ENCODE data around the gene GRM5.

GRM5 gene

GRCh38 chr11:88831303-88831890, 234.4 kb downstream of the GRM5 start:
- DNase-seq, result no peak

- no peak for DNase-seq
Measured at GRCh38 chr11:88827018-88827676, 238.6 kb downstream of the GRM5 start.

- DNase-seq, result no peak
Measured at GRCh38 chr11:88819616-88820015, 246.2 kb downstream of the GRM5 start.

- DNase-seq, result no peak
Measured at GRCh38 chr11:88818978-88819377, 246.8 kb downstream of the GRM5 start.

- no peak for DNase-seq
Measured at GRCh38 chr11:88815505-88815904, 250.3 kb downstream of the GRM5 start.

- DNase-seq, result no peak
Measured at GRCh38 chr11:88814076-88814475, 251.7 kb downstream of the GRM5 start.

- DNase-seq, result no peak
Measured at GRCh38 chr11:88813233-88813915, 252.4 kb downstream of the GRM5 start.

GRCh38 chr11:88810420-88811097, 255.2 kb downstream of the GRM5 start:
- DNase-seq, result no peak

GRCh38 chr11:88809126-88809525, 256.7 kb downstream of the GRM5 start:
- no peak for DNase-seq

- no peak for DNase-seq
Measured at GRCh38 chr11:88807349-88807748, 258.4 kb downstream of the GRM5 start.

- DNase-seq, result no peak
Measured at GRCh38 chr11:88806410-88806809, 259.4 kb downstream of the GRM5 start.

GRCh38 chr11:88801484-88802123, 264.2 kb downstream of the GRM5 start:
- DNase-seq, result no peak

- DNase-seq, result no peak
Measured at GRCh38 chr11:88799771-88800500, 265.8 kb downstream of the GRM5 start.

GRCh38 chr11:88790182-88790581, 275.6 kb downstream of the GRM5 start:
- DNase-seq, result no peak

- DNase-seq, result no peak
Measured at GRCh38 chr11:88779577-88779976, 286.2 kb downstream of the GRM5 start.

- DNase-seq, result no peak
Measured at GRCh38 chr11:88770475-88771079, 295.2 kb downstream of the GRM5 start.

- no peak for DNase-seq
Measured at GRCh38 chr11:88744140-88744539, 321.6 kb downstream of the GRM5 start.

GRCh38 chr11:88739524-88739923, 326.3 kb downstream of the GRM5 start:
- DNase-seq, result no peak

- DNase-seq, result no peak
Measured at GRCh38 chr11:88709567-88709966, 356.2 kb downstream of the GRM5 start.

- no peak for DNase-seq
Measured at GRCh38 chr11:88704485-88704884, 361.3 kb downstream of the GRM5 start.

GRCh38 chr11:88701816-88702215, 364.0 kb downstream of the GRM5 start:
- DNase-seq, result no peak

GRCh38 chr11:88697139-88697538, 368.6 kb downstream of the GRM5 start:
- no peak for DNase-seq
